Measurements from ENCODE around the gene RARB.

DNA sequence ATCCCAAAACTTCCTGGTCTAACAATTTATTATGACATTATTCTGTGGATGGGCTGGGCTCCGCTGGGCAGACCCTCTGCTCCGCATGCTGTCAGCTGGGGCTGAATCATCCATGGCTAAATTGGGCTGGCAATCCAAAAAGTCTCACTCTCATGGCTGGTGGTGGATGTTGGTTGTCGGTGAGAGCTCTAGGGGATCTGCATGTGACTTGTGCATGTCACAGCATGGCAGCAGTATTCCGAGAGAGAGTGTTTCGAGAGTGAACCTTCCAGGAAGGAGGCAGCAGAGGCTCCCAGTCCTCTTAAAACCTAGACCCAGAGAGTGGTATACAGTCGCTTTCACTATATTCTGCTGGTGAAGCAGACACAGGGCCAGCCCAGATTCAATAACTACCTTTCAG is 9.9 kb downstream of the RARB start:
- no peak for TF ChIP-seq ZNF274 (IDR thresholded peaks at IDR 0.05; ENCODE audit: low read depth, low read length)
- TF ChIP-seq YY1 (IDR thresholded peaks at IDR 0.05; ENCODE audit: insufficient read depth, insufficient read length): no peak
- no peak for TF ChIP-seq SUZ12 (IDR thresholded peaks at IDR 0.05; ENCODE audit: extremely low read depth, insufficient read depth, insufficient read length)

Measured in NT2/D1 (cell line).